ENCODE data around the gene LIX1L. TPM values are rescaled to one million over a fixed set of nuclear protein-coding genes. Genes with fewer than 3 reads are reported as not detected.

Gene LIX1L
- total and polyA plus RNA-seq, 2 donors (not counting 1 experiment from before 2014, with no cell fraction given): 14.4 to 31.7 TPM

GRCh38 chr1:145892486-145893087 lies 65.2 kb downstream of the LIX1L start:
- Mint-ChIP-seq H3K4me1 (no peaks in the 10 kb centered on the region), H3K27ac (no peak overlapping the region), H3K4me3 (no peak overlapping the region), H3K27me3 (no peaks in the 10 kb centered on the region), H3K9me3 (ENCODE audit: insufficient read depth) (no peaks in the 10 kb centered on the region)
- H3K4me1 ChIP-seq (ENCODE audit: control insufficient read depth in 2 of 2, insufficient read depth in 2 of 2, low read length in 2 of 2): no peaks in the 10 kb centered on the region
- H3K79me2 ChIP-seq (ENCODE audit: control insufficient read depth, insufficient read depth, low read length): no peaks in the 10 kb centered on the region
- H3K4me2 ChIP-seq (replicated peaks; ENCODE audit: low read depth, low read length, poor library complexity, severe bottlenecking): no peak overlapping the region
- H3K9ac ChIP-seq (ENCODE audit: low read length): no peak overlapping the region
- H3K36me3 ChIP-seq (replicated peaks in 1 of 2; ENCODE audit: control extremely low read depth in 1 of 2, control insufficient read depth in 1 of 2, extremely low read depth in 1 of 2, insufficient read depth in 2 of 2, low read length in 1 of 2): no peaks in the 10 kb centered on the region
- ATAC-seq (ENCODE audit: low read depth) (no peak), DNase-seq (no peak)
- intact Hi-C loops (cut with micrococcal nuclease): no loop called here
- H3K27ac ChIP-seq (ENCODE audit: low read length in 2 of 2): no peak overlapping the region
- no peak overlapping the region for H3K4me3 ChIP-seq (ENCODE audit: control extremely low read depth in 1 of 5, extremely low read depth in 1 of 5, insufficient read depth in 1 of 5, low read depth in 2 of 5, low read length in 4 of 5)
- TF ChIP-seq CTCF (IDR thresholded peaks at IDR 0.05) (no peak), EZH2 (IDR thresholded peaks at IDR 0.05; ENCODE audit: borderline replicate concordance, insufficient read depth, low read depth, low read length, poor library complexity, severe bottlenecking) (no peak)
- no peaks in the 10 kb centered on the region for H3K9me3 ChIP-seq (ENCODE audit: control extremely low read depth in 1 of 3, control insufficient read depth in 2 of 3, insufficient read depth in 1 of 3, low read length in 2 of 3)
- no peaks in the 10 kb centered on the region for H4K20me1 ChIP-seq (ENCODE audit: control insufficient read depth, insufficient read depth, low read length, poor library complexity, severe bottlenecking)
- H3K27me3 ChIP-seq (replicated peaks in 1 of 4; ENCODE audit: control extremely low read depth in 1 of 4, control insufficient read depth in 3 of 4, insufficient read depth in 4 of 4, low read length in 3 of 4): no peaks in the 10 kb centered on the region
- WGBS (ENCODE audit: insufficient coverage): 100% methylated on average over 1 of the region's 3 CpGs
- POLR2A ChIA-PET: no interaction called here
- no peak overlapping the region for H2AFZ ChIP-seq (ENCODE audit: insufficient read depth, low read depth, low read length, poor library complexity, severe bottlenecking)
- CTCF ChIA-PET: interaction anchor here (0.6 to 3.9 kb wide), 24 partner anchors 9 to 148 kb away, joined by 3 to 41 read pairs (median 6); partner anchors contain the start of genes HJV, ITGA10, NUDT17 and PEX11B
